H9 (cell line): ENCODE data around the gene ANP32E. TPM values are rescaled to one million over a fixed set of nuclear protein-coding genes. Genes with fewer than 3 reads are reported as not detected.
"Not testable (repeated sequence)": the region's sequence is repeated elsewhere in the genome, so short reads cannot be mapped to it uniquely, and the experiment has no call there.

ENCODE experiments used
- DNase-seq: peaks from one replicate; pipeline ENCODE4 v3.0.0-alpha.2; 2017
- H2AFZ ChIP-seq: one replicate; pipeline ENCODE4 v1.6.1; 2013; ENCODE audit warnings: mild to moderate bottlenecking, low read length, control low read depth, moderate library complexity
- H2AK5ac ChIP-seq: 2 replicates; pipeline ENCODE4 v1.6.1; 2013; ENCODE audit warnings: low read length, control low read depth, mixed read lengths; ENCODE audit not compliant: insufficient read length
- H2BK120ac ChIP-seq: one replicate; pipeline ENCODE4 v1.6.1; 2013; ENCODE audit warnings: low read depth, mild to moderate bottlenecking, low read length, control low read depth, inconsistent platforms; ENCODE audit not compliant: poor library complexity, severe bottlenecking
- H2BK12ac ChIP-seq: 2 replicates; pipeline ENCODE4 v1.6.1; 2013; ENCODE audit warnings: low read length, control low read depth, mixed read lengths, low read depth; ENCODE audit not compliant: insufficient read length
- H2BK15ac ChIP-seq: 2 replicates; pipeline ENCODE4 v1.6.1; 2013; ENCODE audit warnings: low read depth, low read length, control low read depth
- H2BK20ac ChIP-seq: one replicate; pipeline ENCODE4 v1.6.1; 2013; ENCODE audit warnings: low read depth, mild to moderate bottlenecking, low read length, control low read depth, inconsistent platforms; ENCODE audit not compliant: poor library complexity, severe bottlenecking
- H2BK5ac ChIP-seq: 2 replicates; pipeline ENCODE4 v1.6.1; 2013; ENCODE audit warnings: low read length, control low read depth, mixed read lengths; ENCODE audit not compliant: insufficient read length
- H3K14ac ChIP-seq: 2 replicates; pipeline ENCODE4 v1.6.1; 2013; ENCODE audit warnings: low read length, control low read depth; ENCODE audit not compliant: insufficient read depth
- H3K18ac ChIP-seq: 2 replicates; pipeline ENCODE4 v1.6.1; 2013; ENCODE audit warnings: low read depth, mild to moderate bottlenecking, mixed read lengths, low read length, control low read depth; ENCODE audit not compliant: insufficient read length
- H3K23ac ChIP-seq: 2 replicates; pipeline ENCODE4 v1.6.1; 2013; ENCODE audit warnings: low read length, control low read depth, mixed read lengths, low read depth; ENCODE audit not compliant: insufficient read length
- H3K23me2 ChIP-seq: 2 replicates; pipeline ENCODE4 v1.6.1; 2013; ENCODE audit warnings: low read depth, mild to moderate bottlenecking, mixed read lengths, low read length, control low read depth; ENCODE audit not compliant: insufficient read length, poor library complexity, severe bottlenecking
- H3K27ac ChIP-seq: 2 replicates; pipeline ENCODE4 v1.5.1; 2013; ENCODE audit warnings: low read length, control low read depth, mixed read lengths, low read depth; ENCODE audit not compliant: insufficient read length
- H3K27me3 ChIP-seq: 2 replicates; pipeline ENCODE4 v1.6.1; 2013; ENCODE audit warnings: low read length, control low read depth, inconsistent platforms; ENCODE audit not compliant: insufficient read depth
- H3K4ac ChIP-seq: 2 replicates; pipeline ENCODE4 v1.6.1; 2013; ENCODE audit warnings: low read depth, mild to moderate bottlenecking, control low read depth, inconsistent platforms, low read length, moderate library complexity
- H3K4me1 ChIP-seq: 2 replicates; pipeline ENCODE4 v1.6.1; 2013; ENCODE audit warnings: low read length, control low read depth, inconsistent platforms; ENCODE audit not compliant: insufficient read depth
- H3K4me2 ChIP-seq: 2 replicates; pipeline ENCODE4 v1.6.1; 2013; ENCODE audit warnings: low read length, control low read depth, mixed read lengths; ENCODE audit not compliant: insufficient read length, insufficient read depth
- H3K56ac ChIP-seq: 2 replicates; pipeline ENCODE4 v1.6.1; 2013; ENCODE audit warnings: low read depth, mild to moderate bottlenecking, mixed read lengths, low read length, control low read depth; ENCODE audit not compliant: insufficient read length
- H3K79me1 ChIP-seq: 2 replicates; pipeline ENCODE4 v1.6.1; 2013; ENCODE audit warnings: low read depth, mild to moderate bottlenecking, moderate library complexity, low read length, control low read depth, inconsistent platforms; ENCODE audit not compliant: insufficient read depth, poor library complexity, severe bottlenecking
- H3K79me2 ChIP-seq: 2 replicates; pipeline ENCODE4 v1.6.1; 2013; ENCODE audit warnings: low read length, control low read depth, inconsistent platforms; ENCODE audit not compliant: insufficient read depth
- H3K9ac ChIP-seq: 2 replicates; pipeline ENCODE4 v1.6.1; 2013; ENCODE audit warnings: low read length, control low read depth, mixed read lengths; ENCODE audit not compliant: insufficient read length; ENCODE audit errors: extremely low read depth
- H3K9me3 ChIP-seq: one replicate; pipeline ENCODE4 v1.6.1; 2013; ENCODE audit warnings: low read depth, low read length, inconsistent platforms; ENCODE audit not compliant: control insufficient read depth
- H3T11ph ChIP-seq: one replicate; pipeline ENCODE4 v1.6.1; 2013; ENCODE audit warnings: mild to moderate bottlenecking, low read length, control low read depth, inconsistent platforms
- H4K20me1 ChIP-seq: one replicate; pipeline ENCODE4 v1.6.1; 2013; ENCODE audit not compliant: control insufficient read depth, insufficient read length, insufficient read depth
- H4K5ac ChIP-seq: 2 replicates; pipeline ENCODE4 v1.6.1; 2013; ENCODE audit warnings: low read depth, mild to moderate bottlenecking, mixed read lengths, low read length, control low read depth; ENCODE audit not compliant: insufficient read length
- H4K8ac ChIP-seq: replicated peaks from 2 replicates; pipeline ENCODE4 v1.6.1; 2013; ENCODE audit warnings: low read length, control low read depth, mixed read lengths, low read depth; ENCODE audit not compliant: insufficient read length
- H4K91ac ChIP-seq: 2 replicates; pipeline ENCODE4 v1.6.1; 2013; ENCODE audit warnings: low read depth, mild to moderate bottlenecking, moderate library complexity, mixed read lengths, low read length, control low read depth; ENCODE audit not compliant: insufficient read length
- H3K27ac Mint-ChIP-seq, 3 experiments: 2 replicates in 2 of 3; 3 replicates in 1 of 3; pipeline ENCODE4 v1.8.0; 2020 to 2021; ENCODE audit warnings: mixed read lengths in 3 of 3, mild to moderate bottlenecking in 1 of 3, moderate library complexity in 1 of 3
- H3K27me3 Mint-ChIP-seq: 2 replicates; pipeline ENCODE4 v1.8.0; 2021; ENCODE audit warnings: low read depth, mild to moderate bottlenecking, moderate library complexity, mixed read lengths
- H3K36me3 Mint-ChIP-seq, 3 experiments: 2 replicates in 2 of 3; 3 replicates in 1 of 3; pipeline ENCODE4 v1.8.0; 2020 to 2021; ENCODE audit warnings: low read depth in 3 of 3, mixed read lengths in 3 of 3; ENCODE audit not compliant: insufficient read depth in 1 of 3
- H3K4me1 Mint-ChIP-seq, 2 experiments: 2 replicates each; pipeline ENCODE4 v1.8.0; 2020; ENCODE audit warnings: mixed read lengths in 2 of 2
- H3K4me3 Mint-ChIP-seq, 2 experiments: 2 replicates in 1 of 2; 3 replicates in 1 of 2; pipeline ENCODE4 v1.8.0; 2020 to 2021; ENCODE audit warnings: mild to moderate bottlenecking in 2 of 2, mixed read lengths in 2 of 2, moderate library complexity in 1 of 2
- H3K9me3 Mint-ChIP-seq, 2 experiments: 2 replicates in 1 of 2; 3 replicates in 1 of 2; pipeline ENCODE4 v1.8.0; 2020; ENCODE audit warnings: mild to moderate bottlenecking in 2 of 2, mixed read lengths in 2 of 2, moderate library complexity in 1 of 2
- WGBS: extraction: QIAGEN DNeasy Blood & Tissue Kit; methylation state at CpG from one replicate; pipeline ENCODE4 v1.1.7; 2013; ENCODE audit warnings: missing lambda C conversion rate, low lambda C conversion rate, mixed read lengths; ENCODE audit not compliant: insufficient read length; ENCODE audit errors: extremely low coverage; 5-methylcytosine and 5-hydroxymethylcytosine counted together
- total RNA-seq: library from RNA; stranded (reverse); gene quantifications from 2 replicates; pipeline ENCODE4 v1.2.1, GENCODE V29; 2021
- TF ChIP-seq, protein P1 (sequence below): fragments of 200-600 bp; sonication (generic); conservative IDR thresholded peaks from 3 replicates; pipeline ENCODE4 v1.8.0; 2021; ENCODE audit warnings: antibody characterized with exemption, mild to moderate bottlenecking

Gene ANP32E
- total RNA-seq, 1 experiment from 2014 or later, result 106 TPM

GRCh38 chr1:150221552-150221951, 14.4 kb downstream of the ANP32E start:
- H3K4me1 Mint-ChIP-seq, result no peaks in the 10 kb centered on the region
- no peak for DNase-seq
- peaks cover 19 to 61% (median 41%) of the 10 kb centered on the region in 3 experiments; a peak in 6 of 7 replicates for H3K36me3 Mint-ChIP-seq

DNA sequence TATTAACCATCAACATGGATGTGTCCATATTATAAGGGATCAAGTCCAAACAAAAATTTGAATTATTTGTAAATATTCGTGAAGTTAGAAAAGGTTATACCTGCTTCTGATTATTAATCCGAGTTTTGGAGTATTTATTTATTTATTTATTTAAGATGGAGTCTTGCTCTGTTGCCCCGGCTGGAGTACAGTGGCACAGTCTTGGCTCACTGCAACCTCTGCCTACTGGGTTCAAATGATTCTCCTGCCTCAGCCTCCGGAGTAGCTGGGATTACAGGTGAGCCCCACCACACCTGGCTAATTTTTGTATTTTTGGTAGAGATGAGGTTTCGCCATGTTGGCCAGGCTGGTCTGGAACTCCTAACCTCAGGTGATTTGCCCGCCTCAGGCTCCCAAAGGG, 20.1 kb downstream of the ANP32E start:
- WGBS, result no CpG with 5 or more reads among the region's 6 CpGs
- not testable (repeated sequence) for H3K4me3 Mint-ChIP-seq

More at GRCh38 chr1:150221552-150221951, 14.4 kb downstream of the ANP32E start:
- Histone ChIP-seq H4K5ac (no peak overlapping the region), H4K8ac (no peak overlapping the region), H3K9ac (no peak overlapping the region), H3K4ac (no peak overlapping the region), H3K23ac (no peak overlapping the region), H2BK5ac (no peak overlapping the region), H2BK120ac (no peak overlapping the region), H4K91ac (no peak overlapping the region), H3K4me2 (no peak overlapping the region), H2BK20ac (no peak overlapping the region), H2AFZ (no peak overlapping the region), H2BK12ac (no peak overlapping the region), H2BK15ac (no peak overlapping the region), H3K27me3 (no peaks in the 10 kb centered on the region), H3K14ac (no peak overlapping the region), H3T11ph (no peak overlapping the region), H3K79me1 (no peaks in the 10 kb centered on the region), H2AK5ac (no peak overlapping the region), H4K20me1 (no peaks in the 10 kb centered on the region), H3K79me2 (no peaks in the 10 kb centered on the region), H3K4me1 (no peaks in the 10 kb centered on the region), H3K18ac (no peak overlapping the region), H3K56ac (no peak overlapping the region), H3K23me2 (no peaks in the 10 kb centered on the region), H3K27ac (no peak overlapping the region), H3K9me3 (no peaks in the 10 kb centered on the region)
- Mint-ChIP-seq H3K9me3 (no peaks in the 10 kb centered on the region), H3K27me3 (no peaks in the 10 kb centered on the region), H3K4me3 (no peak overlapping the region), H3K27ac (no peak overlapping the region)
- no CpG with 5 or more reads among the region's 2 CpGs for WGBS
- TF ChIP-seq, protein P1, sequence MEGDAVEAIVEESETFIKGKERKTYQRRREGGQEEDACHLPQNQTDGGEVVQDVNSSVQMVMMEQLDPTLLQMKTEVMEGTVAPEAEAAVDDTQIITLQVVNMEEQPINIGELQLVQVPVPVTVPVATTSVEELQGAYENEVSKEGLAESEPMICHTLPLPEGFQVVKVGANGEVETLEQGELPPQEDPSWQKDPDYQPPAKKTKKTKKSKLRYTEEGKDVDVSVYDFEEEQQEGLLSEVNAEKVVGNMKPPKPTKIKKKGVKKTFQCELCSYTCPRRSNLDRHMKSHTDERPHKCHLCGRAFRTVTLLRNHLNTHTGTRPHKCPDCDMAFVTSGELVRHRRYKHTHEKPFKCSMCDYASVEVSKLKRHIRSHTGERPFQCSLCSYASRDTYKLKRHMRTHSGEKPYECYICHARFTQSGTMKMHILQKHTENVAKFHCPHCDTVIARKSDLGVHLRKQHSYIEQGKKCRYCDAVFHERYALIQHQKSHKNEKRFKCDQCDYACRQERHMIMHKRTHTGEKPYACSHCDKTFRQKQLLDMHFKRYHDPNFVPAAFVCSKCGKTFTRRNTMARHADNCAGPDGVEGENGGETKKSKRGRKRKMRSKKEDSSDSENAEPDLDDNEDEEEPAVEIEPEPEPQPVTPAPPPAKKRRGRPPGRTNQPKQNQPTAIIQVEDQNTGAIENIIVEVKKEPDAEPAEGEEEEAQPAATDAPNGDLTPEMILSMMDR, result peak; percentile 53

More for the DNA sequence above, 20.1 kb downstream of the ANP32E start:
- H3K27me3 Mint-ChIP-seq, H3K18ac ChIP-seq, H3K9ac ChIP-seq, H3K9me3 Mint-ChIP-seq, H3K79me2 ChIP-seq, H2BK15ac ChIP-seq, H2BK5ac ChIP-seq, H4K91ac ChIP-seq, H3K9me3 ChIP-seq, DNase-seq, H2BK20ac ChIP-seq, H2AK5ac ChIP-seq, H3K27ac Mint-ChIP-seq, H3K23ac ChIP-seq, H4K8ac ChIP-seq, H2BK12ac ChIP-seq, H4K5ac ChIP-seq, H3K79me1 ChIP-seq, H3K4ac ChIP-seq, H2BK120ac ChIP-seq, H4K20me1 ChIP-seq, H3K23me2 ChIP-seq, H3K4me1 ChIP-seq, H3K27me3 ChIP-seq, H2AFZ ChIP-seq, H3K4me2 ChIP-seq, H3K56ac ChIP-seq, H3K27ac ChIP-seq, H3T11ph ChIP-seq, H3K14ac ChIP-seq: not testable (repeated sequence)
- H3K36me3 Mint-ChIP-seq, result peaks cover 0 to 22% (median 8%) of the 10 kb centered on the region in 3 experiments; a peak in 5 of 7 replicates
- peaks cover 9 to 10% of the 10 kb centered on the region in 2 experiments; a peak in 3 of 4 replicates for H3K4me1 Mint-ChIP-seq
